ENCODE data around the gene SYT7. TPM values are rescaled to one million over a fixed set of nuclear protein-coding genes. Genes with fewer than 3 reads are reported as not detected.

SYT7 gene
- total and polyA plus RNA-seq, 2 of the 8 experiments (the other 6 are each of a cell fraction or from before 2014, with no cell fraction given) = 9.6 to 10.5 TPM

DNA sequence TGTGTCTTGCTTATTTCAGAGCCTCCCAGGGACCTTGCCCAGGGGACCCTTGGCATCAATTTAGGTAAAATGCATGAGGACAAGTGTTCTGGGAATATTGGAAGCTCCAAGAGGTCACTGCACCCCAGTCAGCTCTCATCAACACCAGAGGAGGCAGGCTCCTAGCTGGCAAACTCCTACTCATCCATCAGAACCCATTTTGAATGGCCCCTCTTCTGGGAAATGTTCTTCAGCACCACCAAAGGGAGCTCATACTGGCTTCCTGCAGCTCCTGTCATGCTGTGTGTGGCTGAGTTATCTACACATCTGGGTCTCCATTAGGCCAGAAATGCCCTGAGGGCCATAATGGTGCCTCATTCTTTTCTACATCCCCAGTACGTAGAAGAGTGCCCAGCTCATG, 54.6 kb downstream of the SYT7 start (continued):
- no peak for TF ChIP-seq SP1 (IDR thresholded peaks at IDR 0.05; ENCODE audit: low read depth, low read length)
- no peak for TF ChIP-seq EP300 (IDR thresholded peaks at IDR 0.05; ENCODE audit: borderline replicate concordance in 1 of 2, low read depth in 2 of 2, low read length in 2 of 2)
- TF ChIP-seq RXRA (IDR thresholded peaks at IDR 0.05; ENCODE audit: insufficient read depth, low read depth, low read length) = no peak
- TF ChIP-seq HDAC6 (IDR thresholded peaks at IDR 0.05; ENCODE audit: low read depth, low read length) = no peak

Data from H1 (cell line).